NCI-H446 treated with DMSO at 0.1 percent for 48 hours (cell line): Measurements from ENCODE around the gene KDM3B.
"Not testable (repeated sequence)": the region's sequence is repeated elsewhere in the genome, so short reads cannot be mapped to it uniquely, and the experiment has no call there.

Experiments used
- DNase-seq: peaks from one replicate; lab custom pipeline; 2025; lab: John Stamatoyannopoulos, UW

KDM3B gene

GRCh38 chr5:138468133-138468965 lies 115.9 kb downstream of the KDM3B start:
- DNase-seq, result no peak

GRCh38 chr5:138468966-138469539 lies 116.6 kb downstream of the KDM3B start:
- DNase-seq, result no peak

- DNase-seq, result no peak
These were observed 117.2 kb downstream of the KDM3B start for GRCh38 chr5:138469540-138470321.

- DNase-seq, result no peak
These were observed 118.0 kb downstream of the KDM3B start for GRCh38 chr5:138470322-138471051.

- no peak for DNase-seq
These were observed 118.5 kb downstream of the KDM3B start for GRCh38 chr5:138471052-138471361.

- DNase-seq, result no peak
These were observed 119.9 kb downstream of the KDM3B start for GRCh38 chr5:138472353-138472752.

- not testable (repeated sequence) for DNase-seq
These were observed 120.7 kb downstream of the KDM3B start for GRCh38 chr5:138473151-138473550.

- no peak for DNase-seq
These were observed 124.4 kb downstream of the KDM3B start for GRCh38 chr5:138476918-138477317.

GRCh38 chr5:138482638-138483037 lies 130.2 kb downstream of the KDM3B start:
- no peak for DNase-seq
